ENCODE measurements around the gene ZFAND5.
A peak's percentile ranks its signal among the peaks of the same experiment; 100 is the strongest.

The ZFAND5 gene

DNA sequence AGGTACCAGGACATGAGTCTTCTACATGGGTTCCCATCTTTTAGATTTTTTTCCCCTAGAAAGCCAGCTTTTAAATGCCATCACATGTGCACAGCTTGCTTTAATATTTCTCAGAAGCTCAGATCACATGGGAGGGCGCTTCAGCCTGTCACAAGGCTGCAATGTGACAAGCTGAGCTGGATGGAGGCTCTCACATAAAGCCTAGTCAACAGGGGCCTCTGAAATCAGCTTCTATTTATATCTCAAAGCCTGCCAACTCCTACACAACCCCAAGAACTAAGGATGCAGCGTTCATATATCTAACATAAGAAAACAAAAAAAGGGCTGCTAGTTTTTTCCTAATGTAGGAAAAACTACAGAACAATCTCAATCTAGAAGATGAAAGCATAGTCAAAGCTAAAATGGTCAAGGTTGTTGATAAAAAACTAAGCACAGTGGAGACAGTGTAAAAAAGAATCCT is 2.3 kb downstream of the ZFAND5 start:
- peak; percentile 64 for DNase-seq

DNA sequence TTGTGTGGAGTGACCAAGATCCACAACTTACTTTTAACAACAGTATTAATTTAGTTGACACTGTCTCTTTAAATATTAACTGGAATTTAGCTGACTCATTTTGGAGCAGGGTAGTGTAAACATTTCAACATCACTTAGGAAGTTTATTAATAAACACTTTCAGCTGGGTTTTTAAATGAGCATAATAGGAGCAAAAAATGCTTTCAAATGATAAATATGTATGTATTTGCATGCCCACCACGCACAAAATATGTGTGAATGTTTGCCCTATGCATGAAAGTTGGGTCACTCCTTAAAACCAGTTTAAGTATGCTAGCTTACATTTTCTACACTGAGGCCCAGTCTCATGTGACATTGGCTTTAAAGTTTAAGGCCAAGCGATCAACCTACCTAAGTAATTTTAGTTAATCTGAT is 2.9 kb downstream of the ZFAND5 start:
- no peak for DNase-seq

DNA sequence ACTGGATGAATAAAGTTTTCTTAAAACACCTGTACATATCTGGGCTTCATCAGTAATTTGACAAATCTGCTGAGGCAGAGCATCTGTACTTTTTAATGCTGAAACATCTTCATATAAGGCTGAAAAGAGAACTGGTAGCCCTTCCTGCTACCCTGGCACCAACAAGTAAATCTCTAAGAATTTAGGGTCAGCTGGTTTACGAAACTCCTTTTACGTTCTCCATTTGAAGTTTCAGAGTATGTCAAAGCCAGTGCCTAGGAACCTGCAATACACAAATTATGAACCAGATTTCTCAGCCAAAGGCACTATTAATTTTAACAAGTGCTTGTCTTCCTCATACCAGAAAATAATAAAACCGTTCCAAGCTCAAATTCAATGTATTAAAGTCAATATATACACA is 3.8 kb downstream of the ZFAND5 start:
- DNase-seq: no peak

DNA sequence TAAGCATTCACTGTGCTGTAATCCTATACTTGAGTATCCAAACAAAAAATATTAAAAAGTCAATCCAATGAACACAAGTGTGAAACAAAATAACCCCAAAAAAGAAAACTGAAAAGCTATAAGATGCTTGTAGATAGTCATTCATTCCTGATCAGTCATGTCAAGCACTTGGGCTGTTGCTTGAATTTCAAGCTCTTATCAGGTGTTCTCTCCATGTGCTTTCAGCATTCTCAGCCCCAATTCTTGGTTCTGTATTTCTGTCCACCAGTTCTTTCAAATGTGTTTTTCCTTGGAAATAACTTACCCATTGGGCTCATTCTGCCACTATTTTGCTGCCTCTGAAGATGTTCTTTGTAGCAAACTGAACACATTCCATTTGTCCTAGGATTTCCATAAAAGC is 4.7 kb downstream of the ZFAND5 start:
- no peak for DNase-seq

- no peak for DNase-seq
These were observed 8.9 kb downstream of the ZFAND5 start for GRCh38 chr9:72356041-72356582.

GRCh38 chr9:72355153-72355552 is 9.9 kb downstream of the ZFAND5 start:
- DNase-seq: no peak

- DNase-seq: no peak
These were observed 10.3 kb downstream of the ZFAND5 start for GRCh38 chr9:72354704-72355103.

GRCh38 chr9:72353455-72354116 is 11.4 kb downstream of the ZFAND5 start:
- no peak for DNase-seq

DNA sequence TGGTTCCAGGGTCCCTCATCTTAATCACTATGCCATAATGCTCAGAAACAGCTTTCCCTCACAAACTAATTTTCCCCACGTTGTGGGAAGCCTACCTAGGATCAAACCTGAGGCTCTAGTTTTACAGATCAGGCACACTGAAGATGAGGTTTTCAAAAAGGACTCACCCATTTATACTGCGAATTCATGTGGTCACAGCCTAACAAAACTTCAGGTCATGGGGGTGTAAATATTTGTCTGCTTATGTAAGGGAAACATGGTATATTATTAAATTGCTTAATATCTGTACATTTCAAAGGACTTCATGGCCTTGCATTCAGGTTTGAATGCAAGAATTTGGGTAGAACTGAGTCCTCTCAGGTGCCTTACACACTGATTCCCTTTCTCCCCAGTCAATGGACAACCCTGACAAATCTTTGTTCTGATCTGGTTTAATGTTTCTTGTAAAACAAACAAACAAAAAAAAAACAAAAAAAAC is 12.1 kb downstream of the ZFAND5 start:
- no peak for DNase-seq

GRCh38 chr9:72351538-72352453 is 13.2 kb downstream of the ZFAND5 start:
- DNase-seq: no peak

GRCh38 chr9:72349911-72350310 is 15.1 kb downstream of the ZFAND5 start:
- DNase-seq: no peak

- no peak for DNase-seq
These were observed 15.8 kb downstream of the ZFAND5 start for GRCh38 chr9:72349240-72349639.

DNA sequence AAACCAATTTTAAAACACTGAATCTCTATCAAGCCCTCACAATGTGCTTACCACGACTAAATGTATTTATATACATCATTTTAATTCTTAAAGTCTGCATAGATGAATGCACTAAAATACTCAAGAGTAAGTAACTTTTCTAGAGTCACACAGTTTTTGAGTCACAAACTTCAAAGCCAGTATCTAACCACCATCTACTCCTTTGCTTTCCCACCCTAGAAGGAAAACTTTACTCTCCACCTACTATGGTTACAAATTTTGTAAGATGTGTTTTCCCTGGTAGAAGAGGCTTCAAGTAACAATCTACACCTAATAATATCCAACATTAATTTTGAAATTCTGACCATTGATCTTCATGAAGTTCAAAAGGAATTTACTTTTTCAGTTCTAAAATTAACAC is 18.7 kb downstream of the ZFAND5 start:
- DNase-seq: no peak

DNA sequence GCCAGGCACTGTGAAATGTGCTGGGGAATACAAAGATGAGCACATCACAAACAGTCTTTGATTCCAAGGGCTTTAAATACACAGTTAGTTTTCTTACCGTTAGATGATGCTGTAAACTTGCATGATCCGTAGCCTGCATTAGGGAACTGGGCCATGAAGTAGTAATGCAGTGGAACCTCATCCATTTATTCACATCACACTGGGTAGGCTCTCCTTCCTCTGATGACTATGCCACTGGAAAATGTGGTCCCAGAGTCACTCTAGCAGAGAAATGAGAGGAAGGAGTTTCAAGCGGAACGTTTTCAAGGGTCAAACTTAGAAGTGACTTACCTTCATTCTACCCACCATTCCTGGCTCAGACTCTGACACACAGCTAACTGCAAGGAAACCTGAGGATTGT is 26.4 kb downstream of the ZFAND5 start:
- DNase-seq: no peak

- no peak for DNase-seq
These were observed 27.7 kb downstream of the ZFAND5 start for GRCh38 chr9:72337286-72337685.

- no peak for DNase-seq
These were observed 30.2 kb downstream of the ZFAND5 start for GRCh38 chr9:72334658-72335337.

- no peak for DNase-seq
These were observed 31.3 kb downstream of the ZFAND5 start for GRCh38 chr9:72333709-72334108.

DNA sequence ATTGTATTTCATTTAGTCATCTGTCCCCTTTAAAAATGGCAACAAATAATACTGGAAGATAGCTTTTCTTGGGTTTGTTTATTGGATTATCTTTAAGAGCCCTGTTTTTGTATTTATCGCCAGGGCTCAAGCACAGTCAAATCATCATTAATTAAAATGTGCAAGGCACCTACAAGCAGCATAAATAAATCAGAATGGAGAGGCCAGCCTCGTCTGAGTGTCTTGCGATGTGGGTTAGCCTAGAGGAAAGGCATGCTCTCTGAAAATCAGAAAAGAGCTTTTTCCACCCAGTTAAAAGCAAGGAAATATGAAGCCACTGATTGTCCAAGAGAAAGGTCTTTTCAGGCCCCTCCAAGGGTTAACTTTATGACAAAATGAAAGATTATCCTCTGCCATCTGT is 31.8 kb downstream of the ZFAND5 start:
- no peak for DNase-seq

- DNase-seq: no peak
These were observed 32.7 kb downstream of the ZFAND5 start for GRCh38 chr9:72332351-72332750.

- no peak for DNase-seq
These were observed 37.4 kb downstream of the ZFAND5 start for GRCh38 chr9:72327631-72328030.

- DNase-seq: no peak
These were observed 38.4 kb downstream of the ZFAND5 start for GRCh38 chr9:72326641-72327040.

GRCh38 chr9:72324974-72325373 is 40.0 kb downstream of the ZFAND5 start:
- no peak for DNase-seq

GRCh38 chr9:72322678-72323077 is 42.3 kb downstream of the ZFAND5 start:
- no peak for DNase-seq

Measured in activated CD4-positive, alpha-beta T cell treated with anti-CD3 and anti-CD28 coated beads, Interleukin-2, amount 50 U/mL, for 16 hours (primary cell).